GM21528 (cell line): ENCODE data around the gene ZNF831.

Experiments used
- ATAC-seq: cut with Tn5 transposase; IDR thresholded peaks from one replicate; pipeline ENCODE4 v1.9.1; 2021; ENCODE audit warnings: mild to moderate bottlenecking, moderate library complexity; ENCODE audit not compliant: unreplicated experiment, low FRiP score

The ZNF831 gene

GRCh38 chr20:59163631-59164530, at the start of gene ZNF831:
TSS of gene ZNF831 (plus strand) at chr20:59163821. CDS start at chr20:59191020, 27,199 bp downstream.
- ATAC-seq, result peak; percentile 66

GRCh38 chr20:59117526-59117925, 46.1 kb upstream of the ZNF831 start:
- no peak for ATAC-seq

GRCh38 chr20:59118855-59119254, 44.8 kb upstream of the ZNF831 start:
- no peak for ATAC-seq

- no peak for ATAC-seq
Observed at GRCh38 chr20:59120491-59120890, 43.1 kb upstream of the ZNF831 start.

GRCh38 chr20:59120919-59121318, 42.7 kb upstream of the ZNF831 start:
- ATAC-seq, result no peak

- ATAC-seq, result no peak
Observed at GRCh38 chr20:59121714-59122565, 41.7 kb upstream of the ZNF831 start.

GRCh38 chr20:59122566-59122919, 41.1 kb upstream of the ZNF831 start:
- ATAC-seq, result no peak

GRCh38 chr20:59123011-59123677, 40.5 kb upstream of the ZNF831 start:
- no peak for ATAC-seq

- no peak for ATAC-seq
Observed at GRCh38 chr20:59123678-59124255, 39.9 kb upstream of the ZNF831 start.

GRCh38 chr20:59124296-59125029, 39.2 kb upstream of the ZNF831 start:
- ATAC-seq, result no peak

GRCh38 chr20:59125332-59125731, 38.3 kb upstream of the ZNF831 start:
- ATAC-seq, result no peak

- no peak for ATAC-seq
Observed at GRCh38 chr20:59125836-59126235, 37.8 kb upstream of the ZNF831 start.

- ATAC-seq, result no peak
Observed at GRCh38 chr20:59127839-59128238, 35.8 kb upstream of the ZNF831 start.

GRCh38 chr20:59131551-59132285, 31.9 kb upstream of the ZNF831 start:
- ATAC-seq, result no peak

GRCh38 chr20:59134182-59134581, 29.4 kb upstream of the ZNF831 start:
- ATAC-seq, result no peak

GRCh38 chr20:59135093-59135492, 28.5 kb upstream of the ZNF831 start:
- no peak for ATAC-seq

GRCh38 chr20:59136027-59136426, 27.6 kb upstream of the ZNF831 start:
- ATAC-seq, result no peak

GRCh38 chr20:59137532-59137931, 26.1 kb upstream of the ZNF831 start:
- no peak for ATAC-seq

GRCh38 chr20:59138114-59138748, 25.4 kb upstream of the ZNF831 start:
- no peak for ATAC-seq
